GM19035 (cell line): ENCODE data around the gene MYF6.

Experiments used
- ATAC-seq: cut with Tn5 transposase; IDR thresholded peaks from one replicate; pipeline ENCODE4 v1.9.1; 2021; ENCODE audit not compliant: unreplicated experiment

MYF6 gene

DNA sequence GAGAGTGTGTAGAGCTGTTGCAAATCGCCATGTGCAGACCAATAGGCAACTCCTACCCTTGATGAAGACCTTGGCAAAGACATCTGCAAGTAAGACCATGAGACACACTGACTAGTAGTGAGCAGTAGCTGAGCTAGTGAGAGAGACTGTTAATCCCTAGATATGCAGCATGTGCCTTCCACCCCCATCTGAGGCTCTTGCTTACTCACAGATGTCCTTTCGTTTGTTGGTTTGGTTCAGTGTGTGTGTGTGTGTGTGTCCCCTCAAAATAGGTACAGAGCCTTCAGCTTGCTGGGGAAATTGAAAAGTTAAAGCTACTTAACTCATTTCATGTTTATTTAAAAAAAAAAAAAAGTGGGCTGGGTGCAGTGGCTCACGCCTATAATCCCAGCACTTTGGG, 46.8 kb downstream of the MYF6 start:
- ATAC-seq: no peak

DNA sequence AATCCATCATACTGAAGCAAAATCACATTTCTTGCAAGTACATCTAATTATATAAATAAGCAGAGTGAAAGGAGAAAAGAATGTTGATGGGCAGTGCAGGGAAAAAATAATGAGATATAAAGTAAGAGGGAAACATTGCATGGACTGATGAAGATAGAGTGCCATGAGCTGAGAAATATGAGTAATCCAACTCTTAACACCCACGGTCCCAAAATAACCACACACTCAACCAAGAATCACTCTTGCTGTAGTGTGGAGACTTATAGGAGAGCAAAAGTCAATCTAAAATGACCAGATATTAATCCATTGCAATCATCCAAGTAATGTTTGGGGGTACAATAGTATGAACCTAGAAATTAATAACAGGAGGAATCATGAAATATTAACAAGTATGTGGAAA, 49.4 kb downstream of the MYF6 start:
- no peak for ATAC-seq
